Measurements from ENCODE around the gene MAP2K6. TPM values are rescaled to one million over a fixed set of nuclear protein-coding genes. Genes with fewer than 3 reads are reported as not detected.
A peak's percentile ranks its signal among the peaks of the same experiment; 100 is the strongest.

Gene MAP2K6
- total and polyA plus RNA-seq, 10 of the 15 experiments (the other 5 are each of a cell fraction or from before 2014, with no cell fraction given) = 15.6 to 70.3 (median 22.9) TPM

- Histone ChIP-seq H3K36me3 (ENCODE audit: control insufficient read depth in 2 of 2, insufficient read depth in 2 of 2, low read length in 1 of 2) (peaks cover 1 to 38% of the 10 kb centered on the region in 2 experiments), H2AFZ (ENCODE audit: control insufficient read depth, low read depth, low read length) (no peak overlapping the region), H3K4me3 (no peak overlapping the region), H3K4me2 (ENCODE audit: control insufficient read depth, insufficient read depth) (no peak overlapping the region), H4K20me1 (ENCODE audit: control insufficient read depth, insufficient read depth) (no peaks in the 10 kb centered on the region), H3K9me3 (replicated peaks; ENCODE audit: control insufficient read depth, insufficient read depth, low read length) (peaks cover 3% of the 10 kb centered on the region; the same call in 1 of the 3 replicates), H3K27me3 (replicated peaks in 1 of 2; ENCODE audit: control insufficient read depth in 2 of 2, insufficient read depth in 2 of 2, low read length in 1 of 2) (no peaks in the 10 kb centered on the region), H3K79me2 (ENCODE audit: control insufficient read depth, insufficient read depth, low read length) (no peaks in the 10 kb centered on the region), H3K9ac (ENCODE audit: control insufficient read depth, insufficient read depth, low read length) (no peak overlapping the region), H3K27ac (ENCODE audit: control insufficient read depth, insufficient read depth) (no peak overlapping the region), H3K4me1 (ENCODE audit: control insufficient read depth, insufficient read depth, low read length) (peaks cover 10% of the 10 kb centered on the region; the same call in 1 of the 2 replicates)
- POLR2A ChIA-PET = no interaction called here
- RAD21 ChIA-PET (ENCODE audit: unreplicated experiment) = interaction anchor here (0.8 to 1.0 kb wide), 3 partner anchors 81 to 1027 kb away, joined by 3 read pairs; no protein-coding TSS in a partner anchor
- no peak for DNase-seq (ENCODE audit: low read depth, low spot score)
- no TSS peak for BruUV-seq (replicated peaks)
- FAIRE-seq = peak; percentile 81
- CTCF ChIA-PET = interaction anchor here (0.6 to 10.3 kb wide), 25 partner anchors 9 to 1103 kb away, joined by 3 to 100 read pairs (median 7); no protein-coding TSS in a partner anchor
- peak; percentile 59 for ATAC-seq
- SMC1A ChIA-PET (ENCODE audit: uncharacterized antibody, unreplicated experiment) = interaction anchor here (1.1 to 8.7 kb wide), 10 partner anchors 10 to 1101 kb away, joined by 3 to 50 read pairs (median 4); partner anchors contain the start of gene MAP2K6
- intact Hi-C loops (cut with micrococcal nuclease; ENCODE audit: unreplicated experiment) = loop anchor here (5.0 to 10.0 kb wide), 2 partner anchors 751 to 1026 kb away; no protein-coding TSS in a partner anchor
- 13% methylated on average over 9 of the region's 9 CpGs for whole genome bisulfite sequencing (ENCODE audit: insufficient coverage, insufficient replicate concordance, low lambda C conversion rate, missing lambda C conversion rate)
- in situ Hi-C loops (cut with MboI) = no loop called here
- TF ChIP-seq SMC3 (IDR thresholded peaks at IDR 0.05; ENCODE audit: borderline replicate concordance, low read length) (peak; percentile 55; the same call in 1 of the 2 replicates), RAD21 (IDR thresholded peaks at IDR 0.05; ENCODE audit: insufficient read depth, low read depth, low read length) (peak; percentile 92), GABPA (IDR thresholded peaks at IDR 0.05; ENCODE audit: low read depth) (no peak), MEF2A (IDR thresholded peaks at IDR 0.05; ENCODE audit: insufficient read depth, low read depth, low read length) (0 out of 2 replicates have a peak, but pooled peaks have one; percentile 26), MTA3 (IDR thresholded peaks at IDR 0.05; ENCODE audit: borderline replicate concordance, low read length) (0 out of 2 replicates have a peak, but pooled peaks have one; percentile 33), MYB (IDR thresholded peaks at IDR 0.05; ENCODE audit: borderline replicate concordance, low read depth, low read length) (no peak), FOXM1 (IDR thresholded peaks at IDR 0.05; ENCODE audit: low read depth, low read length) (0 out of 2 replicates have a peak, but pooled peaks have one; percentile 25), IKZF2 (IDR thresholded peaks at IDR 0.05) (0 out of 4 replicates have a peak, but pooled peaks of 1 of the 2 experiments have one; percentile 9), PAX5 (IDR thresholded peaks at IDR 0.05; ENCODE audit: borderline replicate concordance, low read depth, low read length) (no peak)
- TF ChIP-seq, protein P1, sequence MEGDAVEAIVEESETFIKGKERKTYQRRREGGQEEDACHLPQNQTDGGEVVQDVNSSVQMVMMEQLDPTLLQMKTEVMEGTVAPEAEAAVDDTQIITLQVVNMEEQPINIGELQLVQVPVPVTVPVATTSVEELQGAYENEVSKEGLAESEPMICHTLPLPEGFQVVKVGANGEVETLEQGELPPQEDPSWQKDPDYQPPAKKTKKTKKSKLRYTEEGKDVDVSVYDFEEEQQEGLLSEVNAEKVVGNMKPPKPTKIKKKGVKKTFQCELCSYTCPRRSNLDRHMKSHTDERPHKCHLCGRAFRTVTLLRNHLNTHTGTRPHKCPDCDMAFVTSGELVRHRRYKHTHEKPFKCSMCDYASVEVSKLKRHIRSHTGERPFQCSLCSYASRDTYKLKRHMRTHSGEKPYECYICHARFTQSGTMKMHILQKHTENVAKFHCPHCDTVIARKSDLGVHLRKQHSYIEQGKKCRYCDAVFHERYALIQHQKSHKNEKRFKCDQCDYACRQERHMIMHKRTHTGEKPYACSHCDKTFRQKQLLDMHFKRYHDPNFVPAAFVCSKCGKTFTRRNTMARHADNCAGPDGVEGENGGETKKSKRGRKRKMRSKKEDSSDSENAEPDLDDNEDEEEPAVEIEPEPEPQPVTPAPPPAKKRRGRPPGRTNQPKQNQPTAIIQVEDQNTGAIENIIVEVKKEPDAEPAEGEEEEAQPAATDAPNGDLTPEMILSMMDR (IDR thresholded peaks at IDR 0.05 in 2 of 3, conservative IDR thresholded peaks at IDR 0.05 in 1 of 3; ENCODE audit: control insufficient read depth in 2 of 3, extremely low read depth in 1 of 3, insufficient read depth in 1 of 3, low read depth in 3 of 3, low read length in 3 of 3) = peak; percentile 78 to 86 (median 80)
Measured at GRCh38 chr17:69525920-69526841, 111.7 kb downstream of the MAP2K6 start.
